ENCODE data around the gene TRIM71.

DNA sequence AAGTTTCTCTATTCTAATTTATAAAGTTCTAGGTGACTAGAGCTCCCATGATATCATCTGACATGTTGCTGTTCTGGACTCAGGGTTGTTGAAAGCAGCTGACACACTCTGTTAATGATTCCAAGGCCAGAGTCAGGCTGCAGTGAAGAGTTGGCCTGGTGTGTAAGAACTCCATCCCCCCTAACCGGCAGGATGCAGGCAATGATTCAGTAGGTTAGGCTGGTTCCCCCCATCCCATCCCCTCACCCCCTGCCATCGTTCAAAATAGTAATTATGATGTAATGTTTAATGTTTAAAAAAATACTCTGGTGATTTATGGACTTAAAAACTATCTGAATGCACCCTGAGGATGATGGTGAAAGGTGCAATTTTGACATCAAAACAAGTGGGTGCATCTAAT is 4.6 kb upstream of the TRIM71 start:
- TF ChIP-seq, protein P1, sequence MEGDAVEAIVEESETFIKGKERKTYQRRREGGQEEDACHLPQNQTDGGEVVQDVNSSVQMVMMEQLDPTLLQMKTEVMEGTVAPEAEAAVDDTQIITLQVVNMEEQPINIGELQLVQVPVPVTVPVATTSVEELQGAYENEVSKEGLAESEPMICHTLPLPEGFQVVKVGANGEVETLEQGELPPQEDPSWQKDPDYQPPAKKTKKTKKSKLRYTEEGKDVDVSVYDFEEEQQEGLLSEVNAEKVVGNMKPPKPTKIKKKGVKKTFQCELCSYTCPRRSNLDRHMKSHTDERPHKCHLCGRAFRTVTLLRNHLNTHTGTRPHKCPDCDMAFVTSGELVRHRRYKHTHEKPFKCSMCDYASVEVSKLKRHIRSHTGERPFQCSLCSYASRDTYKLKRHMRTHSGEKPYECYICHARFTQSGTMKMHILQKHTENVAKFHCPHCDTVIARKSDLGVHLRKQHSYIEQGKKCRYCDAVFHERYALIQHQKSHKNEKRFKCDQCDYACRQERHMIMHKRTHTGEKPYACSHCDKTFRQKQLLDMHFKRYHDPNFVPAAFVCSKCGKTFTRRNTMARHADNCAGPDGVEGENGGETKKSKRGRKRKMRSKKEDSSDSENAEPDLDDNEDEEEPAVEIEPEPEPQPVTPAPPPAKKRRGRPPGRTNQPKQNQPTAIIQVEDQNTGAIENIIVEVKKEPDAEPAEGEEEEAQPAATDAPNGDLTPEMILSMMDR (IDR thresholded peaks at IDR 0.05; ENCODE audit: insufficient read depth, low read depth, low read length), result no peak
- TF ChIP-seq EZH2 (IDR thresholded peaks at IDR 0.05; ENCODE audit: insufficient read depth, low read length), result no peak

Measured in astrocyte (in vitro differentiated cells and primary cell).